Measurements from ENCODE around the gene FXR2. TPM values are rescaled to one million over a fixed set of nuclear protein-coding genes. Genes with fewer than 3 reads are reported as not detected.
A peak's percentile ranks its signal among the peaks of the same experiment; 100 is the strongest.

FXR2 gene
- total RNA-seq, 3 donors from 2014 or later (not counting 1 experiment from before 2014, with no cell fraction given), result 23.7 to 40.2 (median 29.5) TPM

- Mint-ChIP-seq H3K27ac (peak overlapping the region in 1 of 2 donors; percentile 29), H3K27me3 (ENCODE audit: low read depth in 2 of 2) (no peaks in the 10 kb centered on the region), H3K9me3 (no peaks in the 10 kb centered on the region), H3K4me3 (peak overlapping the region; percentile 40), H3K36me3 (no peaks in the 10 kb centered on the region), H3K4me1 (peaks cover 12 to 21% of the 10 kb centered on the region in 2 donors)
- peaks cover 23% of the 10 kb centered on the region for H3K36me3 ChIP-seq (ENCODE audit: control insufficient read depth, insufficient read depth, low read length)
- intact Hi-C loops (cut with micrococcal nuclease), result loop anchor here (2.0 kb wide), 1 partner anchor 73 kb away; no protein-coding TSS in a partner anchor
- H3K4me1 ChIP-seq (ENCODE audit: control insufficient read depth, insufficient read depth, low read length), result peaks cover 28% of the 10 kb centered on the region
- ATAC-seq (no peak), DNase-seq (no peak)
- no peaks in the 10 kb centered on the region for H3K9me3 ChIP-seq (ENCODE audit: control insufficient read depth, insufficient read depth, low read length)
- 83% methylated on average over 12 of the region's 12 CpGs for WGBS (ENCODE audit: insufficient coverage)
- no peak overlapping the region for H3K4me3 ChIP-seq (ENCODE audit: low read length)
- TF ChIP-seq, protein P1, sequence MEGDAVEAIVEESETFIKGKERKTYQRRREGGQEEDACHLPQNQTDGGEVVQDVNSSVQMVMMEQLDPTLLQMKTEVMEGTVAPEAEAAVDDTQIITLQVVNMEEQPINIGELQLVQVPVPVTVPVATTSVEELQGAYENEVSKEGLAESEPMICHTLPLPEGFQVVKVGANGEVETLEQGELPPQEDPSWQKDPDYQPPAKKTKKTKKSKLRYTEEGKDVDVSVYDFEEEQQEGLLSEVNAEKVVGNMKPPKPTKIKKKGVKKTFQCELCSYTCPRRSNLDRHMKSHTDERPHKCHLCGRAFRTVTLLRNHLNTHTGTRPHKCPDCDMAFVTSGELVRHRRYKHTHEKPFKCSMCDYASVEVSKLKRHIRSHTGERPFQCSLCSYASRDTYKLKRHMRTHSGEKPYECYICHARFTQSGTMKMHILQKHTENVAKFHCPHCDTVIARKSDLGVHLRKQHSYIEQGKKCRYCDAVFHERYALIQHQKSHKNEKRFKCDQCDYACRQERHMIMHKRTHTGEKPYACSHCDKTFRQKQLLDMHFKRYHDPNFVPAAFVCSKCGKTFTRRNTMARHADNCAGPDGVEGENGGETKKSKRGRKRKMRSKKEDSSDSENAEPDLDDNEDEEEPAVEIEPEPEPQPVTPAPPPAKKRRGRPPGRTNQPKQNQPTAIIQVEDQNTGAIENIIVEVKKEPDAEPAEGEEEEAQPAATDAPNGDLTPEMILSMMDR (IDR thresholded peaks at IDR 0.05), result no peak
- H3K27ac ChIP-seq (ENCODE audit: low read length), result no peak overlapping the region
- no peaks in the 10 kb centered on the region for H3K27me3 ChIP-seq (ENCODE audit: control insufficient read depth, insufficient read depth, low read length)
Observed at GRCh38 chr17:7587420-7588151, 27.1 kb downstream of the FXR2 start.

GRCh38 chr17:7586673-7587419 is 27.9 kb downstream of the FXR2 start:
- intact Hi-C loops (cut with micrococcal nuclease), result no loop called here
- H3K27me3 Mint-ChIP-seq (ENCODE audit: low read depth in 2 of 2), result no peaks in the 10 kb centered on the region
- ATAC-seq (no peak), DNase-seq (no peak)
- no peaks in the 10 kb centered on the region for H3K27me3 ChIP-seq (ENCODE audit: control insufficient read depth, insufficient read depth, low read length)
- H3K4me1 Mint-ChIP-seq, result peaks cover 16 to 28% of the 10 kb centered on the region in 2 donors
- H3K4me3 ChIP-seq (ENCODE audit: low read length), result no peak overlapping the region
- TF ChIP-seq, protein P1 (IDR thresholded peaks at IDR 0.05), result no peak
- H3K36me3 ChIP-seq (ENCODE audit: control insufficient read depth, insufficient read depth, low read length), result peaks cover 16% of the 10 kb centered on the region
- H3K9me3 Mint-ChIP-seq, result no peaks in the 10 kb centered on the region
- H3K36me3 Mint-ChIP-seq, result no peaks in the 10 kb centered on the region
- H3K4me1 ChIP-seq (ENCODE audit: control insufficient read depth, insufficient read depth, low read length), result peaks cover 35% of the 10 kb centered on the region
- peak overlapping the region; percentile 40 for H3K4me3 Mint-ChIP-seq
- no peak overlapping the region for H3K27ac ChIP-seq (ENCODE audit: low read length)
- 96% methylated on average over 9 of the region's 9 CpGs for WGBS (ENCODE audit: insufficient coverage)
- no peaks in the 10 kb centered on the region for H3K9me3 ChIP-seq (ENCODE audit: control insufficient read depth, insufficient read depth, low read length)
- H3K27ac Mint-ChIP-seq, result peak overlapping the region in 1 of 2 donors; percentile 29

GRCh38 chr17:7583253-7584109 is 31.2 kb downstream of the FXR2 start, which contains the start of gene MPDU1:
TSS of gene MPDU1 (plus strand) at chr17:7583852. CDS start at chr17:7583863, 11 bp downstream.
- Mint-ChIP-seq H3K27ac (peak within 1 kb of the TSS; percentile 98 to 99), H3K27me3 (ENCODE audit: low read depth in 2 of 2) (no peaks in the 10 kb centered on the region), H3K4me3 (peak within 1 kb of the TSS; percentile 96), H3K4me1 (peaks cover 38 to 55% of the 10 kb centered on the region in 2 donors), H3K9me3 (no peaks in the 10 kb centered on the region), H3K36me3 (no peaks in the 10 kb centered on the region)
- Histone ChIP-seq H3K9me3 (ENCODE audit: control insufficient read depth, insufficient read depth, low read length) (no peaks in the 10 kb centered on the region), H3K27ac (ENCODE audit: low read length) (peak within 1 kb of the TSS; percentile 88), H3K4me1 (ENCODE audit: control insufficient read depth, insufficient read depth, low read length) (peaks cover 57% of the 10 kb centered on the region), H3K36me3 (ENCODE audit: control insufficient read depth, insufficient read depth, low read length) (peaks cover 12% of the 10 kb centered on the region), H3K27me3 (ENCODE audit: control insufficient read depth, insufficient read depth, low read length) (no peaks in the 10 kb centered on the region), H3K4me3 (ENCODE audit: low read length) (peak within 1 kb of the TSS; percentile 69)
- intact Hi-C loops (cut with micrococcal nuclease), result loop anchor here (1.0 kb wide), 2 partner anchors 10 to 103 kb away; no protein-coding TSS in a partner anchor
- DNase-seq (peak; percentile 93 to 98), ATAC-seq (peak; percentile 80 to 93 (median 83))
- WGBS (ENCODE audit: insufficient coverage), result 20% methylated on average over 69 of the region's 69 CpGs
- TF ChIP-seq, protein P1 (IDR thresholded peaks at IDR 0.05), result no peak
